GM23248 (cell line): ENCODE measurements around the gene WSCD1. TPM values are rescaled to one million over a fixed set of nuclear protein-coding genes. Genes with fewer than 3 reads are reported as not detected.

Experiments used
- DNase-seq: peaks from one replicate; pipeline ENCODE4 v3.0.0-alpha.2; 2015
- H2AFZ ChIP-seq: fragments of 200-600 bp; sonication (generic); 2 replicates; pipeline ENCODE4 v1.6.1; 2016; ENCODE audit warnings: antibody characterized with exemption
- H3F3A ChIP-seq: fragments of 200-600 bp; sonication (generic); 2 replicates; pipeline ENCODE4 v1.6.1; 2016; ENCODE audit warnings: mild to moderate bottlenecking, antibody characterized with exemption, mixed run types; ENCODE audit not compliant: insufficient read depth
- H3K27ac ChIP-seq: fragments of 200-600 bp; sonication (generic); 2 replicates; pipeline ENCODE4 v1.5.1; 2016; ENCODE audit warnings: mild to moderate bottlenecking
- H3K27me3 ChIP-seq: fragments of 200-600 bp; sonication (generic); replicated peaks from 2 replicates; pipeline ENCODE4 v1.6.1; 2016; ENCODE audit warnings: mild to moderate bottlenecking; ENCODE audit not compliant: insufficient read depth
- H3K36me3 ChIP-seq: fragments of 200-600 bp; sonication (generic); 2 replicates; pipeline ENCODE4 v1.6.1; 2016; ENCODE audit warnings: low read depth, mild to moderate bottlenecking
- H3K4me1 ChIP-seq: fragments of 200-600 bp; sonication (generic); 2 replicates; pipeline ENCODE4 v1.6.1; 2016; ENCODE audit warnings: mild to moderate bottlenecking; ENCODE audit not compliant: insufficient read depth
- H3K4me2 ChIP-seq: fragments of 200-600 bp; sonication (generic); one replicate; pipeline ENCODE4 v1.6.1; 2016; ENCODE audit warnings: mild to moderate bottlenecking; ENCODE audit not compliant: unreplicated experiment
- H3K4me3 ChIP-seq: fragments of 200-600 bp; sonication (generic); 2 replicates; pipeline ENCODE4 v1.5.1; 2016; ENCODE audit warnings: mild to moderate bottlenecking
- H3K79me2 ChIP-seq: fragments of 200-600 bp; sonication (generic); 2 replicates; pipeline ENCODE4 v1.6.1; 2016; ENCODE audit warnings: mild to moderate bottlenecking; ENCODE audit not compliant: insufficient read depth
- H3K9ac ChIP-seq: fragments of 200-600 bp; sonication (generic); 2 replicates; pipeline ENCODE4 v1.6.1; 2016; ENCODE audit warnings: mild to moderate bottlenecking
- H3K9me2 ChIP-seq: fragments of 200-600 bp; sonication (generic); 2 replicates; pipeline ENCODE4 v1.6.1; 2016; ENCODE audit warnings: mixed run types, mild to moderate bottlenecking, moderate library complexity; ENCODE audit not compliant: insufficient read depth
- H3K9me3 ChIP-seq: fragments of 200-600 bp; sonication (generic); one replicate; pipeline ENCODE4 v1.6.1; 2017; ENCODE audit warnings: low read depth
- H4K20me1 ChIP-seq: fragments of 200-600 bp; sonication (generic); 2 replicates; pipeline ENCODE4 v1.6.0; 2016; ENCODE audit not compliant: insufficient read depth
- EZH2 ChIP-seq: fragments of 200-600 bp; sonication (generic); IDR thresholded peaks from 2 replicates; pipeline ENCODE4 v1.6.1; 2018; ENCODE audit warnings: antibody characterized with exemption, mild to moderate bottlenecking; ENCODE audit not compliant: insufficient read depth, poor library complexity, severe bottlenecking
- EZH2phosphoT487 ChIP-seq: fragments of 200-600 bp; sonication (generic); IDR thresholded peaks from 2 replicates; pipeline ENCODE4 v1.6.1; 2018; ENCODE audit warnings: antibody characterized with exemption, moderate library complexity, mild to moderate bottlenecking, low read depth; ENCODE audit not compliant: insufficient read depth
- WGBS, 2 experiments: methylation state at CpG; one replicate each; pipeline ENCODE4 v1.1.6; 2015 to 2017; ENCODE audit warnings: low lambda C conversion rate in 2 of 2, low coverage in 1 of 2; ENCODE audit errors: missing lambda C conversion rate in 2 of 2; 5-methylcytosine and 5-hydroxymethylcytosine counted together
- in situ Hi-C: fragments of 300-500 bp; cut with MboI; formaldehyde crosslinking; loops from 2 replicates; pipeline ENCODE4 v1.15.0; 2020
- polyA plus RNA-seq: library from polyadenylated mRNA; unstranded; fragments of >200 nt; fragmentation: Nextera tagmentation; extraction: Ambion mirVana; gene quantifications from 2 replicates; pipeline ENCODE4 v1.2.1, GENCODE V29; 2016
- total RNA-seq: library from RNA; depleted of rRNA; stranded (reverse); fragments of >200 nt; shearing (Covaris generic); gene quantifications from 2 replicates; pipeline ENCODE4 v1.2.3, GENCODE V29; 2014

WSCD1 gene
- total and polyA plus RNA-seq, 2 experiments from 2014 or later: 0.11 TPM; not detected in 1

DNA sequence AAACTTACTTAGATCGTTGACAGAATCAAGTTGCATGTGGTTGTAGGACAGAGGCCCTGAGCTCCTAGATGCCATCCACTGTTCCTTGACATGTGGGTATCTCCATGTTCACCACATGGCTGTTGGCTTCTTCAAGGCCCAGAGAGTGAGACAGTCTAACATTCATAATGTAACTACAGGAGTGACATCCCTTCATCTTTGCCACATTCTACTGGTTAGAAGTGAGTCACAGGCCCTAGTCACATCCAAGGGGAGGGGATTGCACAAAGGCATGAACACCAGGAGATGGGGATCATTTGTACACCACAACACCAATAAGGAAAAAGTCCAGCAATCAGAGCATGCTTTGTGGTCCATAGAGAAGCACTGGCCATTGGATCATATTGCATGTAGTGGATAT is 56.6 kb downstream of the WSCD1 start:
- WGBS, 2 experiments: 24 to 38% methylated on average over 1 of the region's 1 CpG
- no peaks in the 10 kb centered on the region for H3F3A ChIP-seq
- H3K9me2 ChIP-seq: no peaks in the 10 kb centered on the region
- H3K27ac ChIP-seq: no peak overlapping the region
- in situ Hi-C loops: no loop called here
- H2AFZ ChIP-seq: no peak overlapping the region
- no peak for DNase-seq
- no peaks in the 10 kb centered on the region for H3K27me3 ChIP-seq
- no peak overlapping the region for H3K4me3 ChIP-seq
- H3K36me3 ChIP-seq: no peaks in the 10 kb centered on the region
- H3K9ac ChIP-seq: no peak overlapping the region
- no peaks in the 10 kb centered on the region for H3K4me1 ChIP-seq
- no peaks in the 10 kb centered on the region for H3K9me3 ChIP-seq
- no peaks in the 10 kb centered on the region for H4K20me1 ChIP-seq
- TF ChIP-seq EZH2: no peak
- TF ChIP-seq EZH2phosphoT487: no peak
- H3K79me2 ChIP-seq: no peaks in the 10 kb centered on the region
- H3K4me2 ChIP-seq: no peak overlapping the region

- no peaks in the 10 kb centered on the region for H3K79me2 ChIP-seq
- H3K4me1 ChIP-seq: no peaks in the 10 kb centered on the region
- no peaks in the 10 kb centered on the region for H3K27me3 ChIP-seq
- no peak overlapping the region for H3K4me3 ChIP-seq
- H3K27ac ChIP-seq: no peak overlapping the region
- no peaks in the 10 kb centered on the region for H4K20me1 ChIP-seq
- no peak overlapping the region for H3K9ac ChIP-seq
- no peak overlapping the region for H3K4me2 ChIP-seq
- no peak for DNase-seq
- no peaks in the 10 kb centered on the region for H3K9me3 ChIP-seq
- H3F3A ChIP-seq: no peaks in the 10 kb centered on the region
- no peaks in the 10 kb centered on the region for H3K9me2 ChIP-seq
- 11 to 20% methylated on average over 2 of the region's 2 CpGs for WGBS, 2 experiments
- in situ Hi-C loops: no loop called here
- H2AFZ ChIP-seq: no peak overlapping the region
- TF ChIP-seq EZH2phosphoT487: no peak
- TF ChIP-seq EZH2: no peak
- H3K36me3 ChIP-seq: no peaks in the 10 kb centered on the region
Observed at GRCh38 chr17:6134721-6135120, 64.5 kb downstream of the WSCD1 start.

DNA sequence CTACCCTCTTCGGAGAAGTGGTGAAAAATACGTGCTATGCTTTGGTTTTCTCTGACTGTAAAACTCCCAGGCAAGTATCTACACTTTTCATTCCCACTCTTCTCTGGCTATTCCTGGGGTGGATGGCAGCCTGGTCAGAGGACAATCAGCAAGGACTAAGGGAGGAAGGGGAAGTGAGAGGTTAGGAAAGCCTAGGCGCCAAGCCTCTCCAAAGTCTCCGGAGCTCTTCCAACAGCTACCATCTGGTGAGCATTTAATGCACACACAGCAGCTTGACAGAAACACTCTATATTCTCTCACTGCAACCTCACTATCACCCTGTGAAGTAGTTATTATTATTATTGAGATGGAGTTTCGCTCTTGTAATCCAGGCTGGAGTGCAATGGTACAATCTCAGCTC is 65.1 kb downstream of the WSCD1 start:
- Histone ChIP-seq H3K9me3 (no peaks in the 10 kb centered on the region), H3K4me2 (no peak overlapping the region), H3F3A (no peaks in the 10 kb centered on the region), H3K4me1 (no peaks in the 10 kb centered on the region), H4K20me1 (no peaks in the 10 kb centered on the region), H2AFZ (no peak overlapping the region), H3K27me3 (no peaks in the 10 kb centered on the region), H3K36me3 (no peaks in the 10 kb centered on the region), H3K9ac (no peak overlapping the region), H3K79me2 (no peaks in the 10 kb centered on the region), H3K9me2 (no peaks in the 10 kb centered on the region), H3K4me3 (no peak overlapping the region), H3K27ac (no peak overlapping the region)
- in situ Hi-C loops: no loop called here
- no peak for DNase-seq
- TF ChIP-seq EZH2phosphoT487 (no peak), EZH2 (no peak)
- WGBS, 2 experiments: 10 to 12% methylated on average over 5 of the region's 5 CpGs

DNA sequence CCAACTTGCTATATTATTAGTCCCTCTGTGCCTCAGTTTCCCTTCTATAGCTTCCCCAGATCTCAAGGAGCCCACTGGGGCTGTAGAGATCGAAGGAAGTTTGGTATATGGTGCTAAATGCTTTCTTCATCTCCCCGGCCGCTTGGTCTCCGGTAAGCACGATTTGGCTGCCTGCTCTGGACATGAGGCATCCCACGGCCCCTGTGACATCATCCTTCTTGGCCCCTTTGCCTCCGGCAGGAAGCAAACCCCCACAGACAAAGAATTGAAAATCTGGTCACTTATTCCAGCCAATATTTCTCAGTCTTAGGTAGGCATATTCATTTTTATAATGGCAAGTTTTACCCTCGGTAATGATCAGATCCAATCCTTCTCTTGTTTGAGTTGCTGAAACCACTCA is 65.8 kb downstream of the WSCD1 start:
- Histone ChIP-seq H3K9ac (no peak overlapping the region), H3K4me2 (no peak overlapping the region), H3K27me3 (no peaks in the 10 kb centered on the region), H2AFZ (no peak overlapping the region), H3K4me3 (no peak overlapping the region), H3K79me2 (no peaks in the 10 kb centered on the region), H3K27ac (no peak overlapping the region), H3K36me3 (no peaks in the 10 kb centered on the region), H3F3A (no peaks in the 10 kb centered on the region), H3K9me3 (no peaks in the 10 kb centered on the region), H4K20me1 (no peaks in the 10 kb centered on the region), H3K4me1 (no peaks in the 10 kb centered on the region), H3K9me2 (no peaks in the 10 kb centered on the region)
- in situ Hi-C loops: no loop called here
- TF ChIP-seq EZH2: no peak
- no peak for TF ChIP-seq EZH2phosphoT487
- WGBS, 2 experiments: 44 to 46% methylated on average over 8 of the region's 8 CpGs
- DNase-seq: no peak

DNA sequence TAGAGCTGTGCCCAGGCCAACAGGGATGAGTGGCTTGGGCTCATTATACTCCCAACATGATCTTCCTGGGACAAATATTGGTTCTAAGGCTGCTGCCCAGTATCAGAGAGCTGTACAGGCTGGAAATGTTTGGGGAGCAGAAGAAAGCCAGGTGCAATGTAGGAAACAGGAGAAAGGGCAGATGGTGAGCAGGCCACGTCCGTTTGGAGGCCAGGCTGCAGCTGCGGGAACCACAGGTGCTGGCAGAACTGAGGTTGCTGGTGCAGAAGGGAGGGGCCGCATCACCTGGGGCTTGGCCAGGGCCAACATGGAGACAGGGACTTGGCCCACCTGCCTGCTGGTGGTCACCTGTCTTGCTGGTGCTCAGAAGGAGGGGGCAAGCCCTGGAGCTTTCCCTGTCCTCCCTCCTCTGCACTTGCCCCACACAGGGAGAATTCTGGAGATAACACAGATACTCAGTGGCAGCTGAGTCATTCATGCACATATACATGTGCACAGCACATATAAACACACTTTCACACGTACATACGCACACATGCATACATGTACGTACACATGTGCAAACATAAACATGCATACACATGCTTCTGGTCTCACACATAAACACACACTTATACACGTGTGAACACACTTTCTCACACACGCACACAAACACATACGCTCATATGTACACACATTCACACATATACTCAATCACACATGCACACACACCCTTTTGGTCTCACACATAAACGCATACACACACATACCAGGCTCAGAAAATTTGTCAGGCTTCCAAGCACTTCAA is 67.7 kb downstream of the WSCD1 start:
- no peak overlapping the region for H3K27ac ChIP-seq
- WGBS, 2 experiments: 9 to 13% methylated on average over 11 of the region's 11 CpGs

More for the DNA sequence above, 67.7 kb downstream of the WSCD1 start:
- H3K27me3 ChIP-seq: no peaks in the 10 kb centered on the region
- no peak overlapping the region for H2AFZ ChIP-seq
- H3K9me3 ChIP-seq: no peaks in the 10 kb centered on the region
- no peaks in the 10 kb centered on the region for H3K36me3 ChIP-seq
- H4K20me1 ChIP-seq: no peaks in the 10 kb centered on the region
- no peak overlapping the region for H3K9ac ChIP-seq
- H3K79me2 ChIP-seq: no peaks in the 10 kb centered on the region
- no peaks in the 10 kb centered on the region for H3K9me2 ChIP-seq
- DNase-seq: no peak
- no peaks in the 10 kb centered on the region for H3K4me1 ChIP-seq
- H3K4me3 ChIP-seq: no peak overlapping the region
- in situ Hi-C loops: no loop called here
- no peak overlapping the region for H3K4me2 ChIP-seq
- TF ChIP-seq EZH2phosphoT487: no peak
- TF ChIP-seq EZH2: no peak
- H3F3A ChIP-seq: no peaks in the 10 kb centered on the region
